ENCODE measurements around the gene ISX. TPM values are rescaled to one million over a fixed set of nuclear protein-coding genes. Genes with fewer than 3 reads are reported as not detected.

Gene ISX
- total and polyA plus RNA-seq, 2 donors (not counting 1 experiment from before 2014, with no cell fraction given): not detected

DNA sequence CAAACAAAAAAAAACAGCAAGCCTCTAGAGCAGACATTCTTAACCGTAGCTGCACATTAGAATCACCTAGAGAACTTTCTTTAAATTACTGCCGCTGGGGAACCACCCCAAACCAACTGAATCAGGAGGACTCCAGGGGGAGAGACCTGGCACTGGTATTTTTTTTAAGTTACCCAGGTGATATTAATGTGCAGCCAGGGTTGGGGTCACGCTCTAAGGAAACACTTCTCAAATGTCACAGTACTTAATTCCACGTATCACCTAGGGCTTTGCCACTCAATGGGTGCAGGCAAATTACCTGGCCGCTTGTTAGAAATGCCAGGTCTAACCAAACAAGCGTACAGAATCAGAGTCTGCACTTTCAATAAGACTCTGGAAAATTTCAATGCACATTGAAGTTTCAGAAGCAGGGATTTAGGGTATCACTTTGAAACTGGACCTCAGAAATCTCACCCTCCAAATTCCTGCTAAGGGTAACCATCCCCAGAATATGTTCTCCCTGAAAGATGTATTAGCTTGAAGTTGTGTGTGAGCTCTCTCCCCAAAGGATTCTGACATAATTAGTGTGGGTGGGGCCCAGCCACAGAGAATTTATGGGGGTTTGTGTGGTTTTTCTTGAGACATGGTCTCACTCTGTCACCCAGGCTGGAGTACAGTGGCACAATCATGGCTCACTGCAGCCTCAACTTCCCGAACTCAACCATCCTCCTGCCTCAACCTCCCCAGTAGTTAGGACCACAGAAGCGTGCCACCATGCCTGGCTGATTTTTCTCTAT lies 12.7 kb upstream of the ISX start:
- Histone ChIP-seq H4K20me1 (ENCODE audit: control insufficient read depth, insufficient read depth, low read length, poor library complexity, severe bottlenecking) (no peaks in the 10 kb centered on the region), H3K4me3 (ENCODE audit: control extremely low read depth in 1 of 5, extremely low read depth in 1 of 5, insufficient read depth in 1 of 5, low read depth in 2 of 5, low read length in 4 of 5) (no peak overlapping the region), H3K36me3 (replicated peaks in 1 of 2; ENCODE audit: control extremely low read depth in 1 of 2, control insufficient read depth in 1 of 2, extremely low read depth in 1 of 2, insufficient read depth in 2 of 2, low read length in 1 of 2) (no peaks in the 10 kb centered on the region), H3K4me2 (replicated peaks; ENCODE audit: low read depth, low read length, poor library complexity, severe bottlenecking) (no peak overlapping the region), H2AFZ (ENCODE audit: insufficient read depth, low read depth, low read length, poor library complexity, severe bottlenecking) (no peak overlapping the region), H3K27me3 (replicated peaks in 1 of 4; ENCODE audit: control extremely low read depth in 1 of 4, control insufficient read depth in 3 of 4, insufficient read depth in 4 of 4, low read length in 3 of 4) (no peaks in the 10 kb centered on the region), H3K9ac (ENCODE audit: low read length) (no peak overlapping the region), H3K27ac (ENCODE audit: low read length in 2 of 2) (no peak overlapping the region), H3K9me3 (ENCODE audit: control extremely low read depth in 1 of 3, control insufficient read depth in 2 of 3, insufficient read depth in 1 of 3, low read length in 2 of 3) (peaks cover 0 to 12% (median 0%) of the 10 kb centered on the region in 3 donors), H3K79me2 (ENCODE audit: control insufficient read depth, insufficient read depth, low read length) (no peaks in the 10 kb centered on the region), H3K4me1 (ENCODE audit: control insufficient read depth in 2 of 2, insufficient read depth in 2 of 2, low read length in 2 of 2) (no peaks in the 10 kb centered on the region)
- no peak for TF ChIP-seq CTCF (IDR thresholded peaks at IDR 0.05)
- TF ChIP-seq EZH2 (IDR thresholded peaks at IDR 0.05; ENCODE audit: borderline replicate concordance, insufficient read depth, low read depth, low read length, poor library complexity, severe bottlenecking): no peak
- DNase-seq (no peak), ATAC-seq (ENCODE audit: low read depth) (no peak)
- Mint-ChIP-seq H3K4me1 (no peaks in the 10 kb centered on the region), H3K27me3 (peaks cover 19% of the 10 kb centered on the region), H3K27ac (no peak overlapping the region), H3K4me3 (no peak overlapping the region), H3K9me3 (ENCODE audit: insufficient read depth) (peaks cover 2% of the 10 kb centered on the region)
- ChIA-PET POLR2A (no interaction called here), CTCF (no interaction called here)
- intact Hi-C loops (cut with micrococcal nuclease): no loop called here
- 79% methylated on average over 6 of the region's 8 CpGs for WGBS (ENCODE audit: insufficient coverage)

GRCh38 chr22:35054064-35054463 lies 11.9 kb upstream of the ISX start:
- H3K9ac ChIP-seq (ENCODE audit: low read length): no peak overlapping the region
- H3K79me2 ChIP-seq (ENCODE audit: control insufficient read depth, insufficient read depth, low read length): no peaks in the 10 kb centered on the region
- DNase-seq (no peak), ATAC-seq (ENCODE audit: low read depth) (no peak)
- H3K4me1 ChIP-seq (ENCODE audit: control insufficient read depth in 2 of 2, insufficient read depth in 2 of 2, low read length in 2 of 2): no peaks in the 10 kb centered on the region
- no peak overlapping the region for H2AFZ ChIP-seq (ENCODE audit: insufficient read depth, low read depth, low read length, poor library complexity, severe bottlenecking)
- no peak overlapping the region for H3K4me3 ChIP-seq (ENCODE audit: control extremely low read depth in 1 of 5, extremely low read depth in 1 of 5, insufficient read depth in 1 of 5, low read depth in 2 of 5, low read length in 4 of 5)
- ChIA-PET POLR2A (no interaction called here), CTCF (no interaction called here)
- TF ChIP-seq EZH2 (IDR thresholded peaks at IDR 0.05; ENCODE audit: borderline replicate concordance, insufficient read depth, low read depth, low read length, poor library complexity, severe bottlenecking) (no peak), CTCF (IDR thresholded peaks at IDR 0.05) (no peak)
- H3K36me3 ChIP-seq (replicated peaks in 1 of 2; ENCODE audit: control extremely low read depth in 1 of 2, control insufficient read depth in 1 of 2, extremely low read depth in 1 of 2, insufficient read depth in 2 of 2, low read length in 1 of 2): no peaks in the 10 kb centered on the region
- H3K4me3 Mint-ChIP-seq: no peak overlapping the region
- no peaks in the 10 kb centered on the region for H3K27me3 ChIP-seq (replicated peaks in 1 of 4; ENCODE audit: control extremely low read depth in 1 of 4, control insufficient read depth in 3 of 4, insufficient read depth in 4 of 4, low read length in 3 of 4)
- no peak overlapping the region for H3K27ac Mint-ChIP-seq
- no peaks in the 10 kb centered on the region for H4K20me1 ChIP-seq (ENCODE audit: control insufficient read depth, insufficient read depth, low read length, poor library complexity, severe bottlenecking)
- peaks cover 14% of the 10 kb centered on the region for H3K27me3 Mint-ChIP-seq
- peaks cover 0 to 17% (median 0%) of the 10 kb centered on the region in 3 donors for H3K9me3 ChIP-seq (ENCODE audit: control extremely low read depth in 1 of 3, control insufficient read depth in 2 of 3, insufficient read depth in 1 of 3, low read length in 2 of 3)
- H3K4me2 ChIP-seq (replicated peaks; ENCODE audit: low read depth, low read length, poor library complexity, severe bottlenecking): no peak overlapping the region
- intact Hi-C loops (cut with micrococcal nuclease): no loop called here
- no peaks in the 10 kb centered on the region for H3K4me1 Mint-ChIP-seq
- peaks cover 2% of the 10 kb centered on the region for H3K9me3 Mint-ChIP-seq (ENCODE audit: insufficient read depth)
- H3K27ac ChIP-seq (ENCODE audit: low read length in 2 of 2): no peak overlapping the region
- 71% methylated on average over 1 of the region's 3 CpGs for WGBS (ENCODE audit: insufficient coverage)
